ENCODE measurements around the gene RABEP2.

The RABEP2 gene

GRCh38 chr16:28903344-28904042 lies 21.5 kb downstream of the RABEP2 start:
- H3K27ac ChIP-seq (replicated peaks; ENCODE audit: low read length), result no peak overlapping the region
- H3K23ac ChIP-seq (ENCODE audit: low read depth, low read length, poor library complexity), result no peak overlapping the region
- H2BK5ac ChIP-seq (ENCODE audit: low read length), result no peak overlapping the region
- peak overlapping the region; percentile 23 for H4K8ac ChIP-seq (ENCODE audit: low read depth, low read length)
- no peaks in the 10 kb centered on the region for H3K4me1 ChIP-seq (ENCODE audit: control insufficient read depth in 2 of 2, insufficient read depth in 1 of 2, low read depth in 1 of 2, low read length in 2 of 2)
- WGBS, 2 donors (ENCODE audit: extremely low coverage in 2 of 2, insufficient read length in 2 of 2, insufficient replicate concordance in 1 of 2), result no CpG with 5 or more reads among the region's 29 CpGs
- peaks cover 3 to 22% of the 10 kb centered on the region in 2 donors for H3K36me3 ChIP-seq (replicated peaks in 1 of 2; ENCODE audit: control insufficient read depth in 2 of 2, insufficient read depth in 2 of 2, low read length in 2 of 2)
- H3K14ac ChIP-seq (ENCODE audit: low read length), result no peak overlapping the region
- DNase-seq (ENCODE audit: low spot score), result no peak
- H3K9ac ChIP-seq (ENCODE audit: low read depth, low read length, poor library complexity), result no peak overlapping the region
- H3K18ac ChIP-seq (ENCODE audit: low read length), result no peak overlapping the region
- H3K27me3 ChIP-seq (ENCODE audit: control insufficient read depth in 3 of 3, insufficient read depth in 3 of 3, low read depth in 1 of 3, low read length in 3 of 3), result no peaks in the 10 kb centered on the region
- no peak overlapping the region for H2BK12ac ChIP-seq (ENCODE audit: low read length)
- no peak overlapping the region for H2BK15ac ChIP-seq (ENCODE audit: low read length)
- H2BK120ac ChIP-seq (ENCODE audit: low read depth, low read length), result no peak overlapping the region
- H4K91ac ChIP-seq (ENCODE audit: low read depth, low read length, poor library complexity), result no peak overlapping the region
- H3K4me3 ChIP-seq (ENCODE audit: low read length in 2 of 2), result no peak overlapping the region
- H3K4me2 ChIP-seq (ENCODE audit: insufficient read depth, low read length, poor library complexity, severe bottlenecking), result no peak overlapping the region
- no peaks in the 10 kb centered on the region for H3K79me1 ChIP-seq (ENCODE audit: low read depth, low read length)
- H2AK5ac ChIP-seq (ENCODE audit: low read depth, low read length), result no peak overlapping the region
- H3K9me3 ChIP-seq (replicated peaks in 1 of 2; ENCODE audit: control insufficient read depth in 2 of 2, insufficient read depth in 1 of 2, low read depth in 1 of 2, low read length in 2 of 2), result no peaks in the 10 kb centered on the region
- H3K4ac ChIP-seq (ENCODE audit: low read length), result no peak overlapping the region
- no peak overlapping the region for H2AFZ ChIP-seq (ENCODE audit: low read length)

- Histone ChIP-seq H3K4me2 (ENCODE audit: insufficient read depth, low read length, poor library complexity, severe bottlenecking) (no peak overlapping the region), H3K14ac (ENCODE audit: low read length) (no peak overlapping the region), H2AK5ac (ENCODE audit: low read depth, low read length) (no peak overlapping the region), H3K27me3 (ENCODE audit: control insufficient read depth in 3 of 3, insufficient read depth in 3 of 3, low read depth in 1 of 3, low read length in 3 of 3) (no peaks in the 10 kb centered on the region), H2BK12ac (ENCODE audit: low read length) (no peak overlapping the region), H3K36me3 (replicated peaks in 1 of 2; ENCODE audit: control insufficient read depth in 2 of 2, insufficient read depth in 2 of 2, low read length in 2 of 2) (peaks cover 4 to 22% of the 10 kb centered on the region in 2 donors), H3K4me1 (ENCODE audit: control insufficient read depth in 2 of 2, insufficient read depth in 1 of 2, low read depth in 1 of 2, low read length in 2 of 2) (no peaks in the 10 kb centered on the region), H3K79me1 (ENCODE audit: low read depth, low read length) (no peaks in the 10 kb centered on the region), H3K9ac (ENCODE audit: low read depth, low read length, poor library complexity) (no peak overlapping the region), H3K4ac (ENCODE audit: low read length) (no peak overlapping the region), H2BK5ac (ENCODE audit: low read length) (peak overlapping the region; percentile 24), H3K23ac (ENCODE audit: low read depth, low read length, poor library complexity) (peak overlapping the region; percentile 55), H3K9me3 (replicated peaks in 1 of 2; ENCODE audit: control insufficient read depth in 2 of 2, insufficient read depth in 1 of 2, low read depth in 1 of 2, low read length in 2 of 2) (no peaks in the 10 kb centered on the region), H4K91ac (ENCODE audit: low read depth, low read length, poor library complexity) (no peak overlapping the region), H2BK120ac (ENCODE audit: low read depth, low read length) (no peak overlapping the region), H4K8ac (ENCODE audit: low read depth, low read length) (no peak overlapping the region), H3K27ac (replicated peaks; ENCODE audit: low read length) (no peak overlapping the region), H3K4me3 (ENCODE audit: low read length in 2 of 2) (no peak overlapping the region), H2AFZ (ENCODE audit: low read length) (no peak overlapping the region), H3K18ac (ENCODE audit: low read length) (peak overlapping the region; percentile 2), H2BK15ac (ENCODE audit: low read length) (no peak overlapping the region)
- no CpG with 5 or more reads among the region's 11 CpGs for WGBS, 2 donors (ENCODE audit: extremely low coverage in 2 of 2, insufficient read length in 2 of 2, insufficient replicate concordance in 1 of 2)
- DNase-seq (ENCODE audit: low spot score), result no peak
Measured at GRCh38 chr16:28902909-28903308, 22.1 kb downstream of the RABEP2 start.

- no peak overlapping the region for H2BK120ac ChIP-seq (ENCODE audit: low read depth, low read length)
- H3K79me1 ChIP-seq (ENCODE audit: low read depth, low read length), result no peaks in the 10 kb centered on the region
- H2BK5ac ChIP-seq (ENCODE audit: low read length), result no peak overlapping the region
- no peaks in the 10 kb centered on the region for H3K9me3 ChIP-seq (replicated peaks in 1 of 2; ENCODE audit: control insufficient read depth in 2 of 2, insufficient read depth in 1 of 2, low read depth in 1 of 2, low read length in 2 of 2)
- peak overlapping the region; percentile 43 for H3K23ac ChIP-seq (ENCODE audit: low read depth, low read length, poor library complexity)
- no peak overlapping the region for H3K9ac ChIP-seq (ENCODE audit: low read depth, low read length, poor library complexity)
- no peak overlapping the region for H3K4me3 ChIP-seq (ENCODE audit: low read length in 2 of 2)
- H3K4me2 ChIP-seq (ENCODE audit: insufficient read depth, low read length, poor library complexity, severe bottlenecking), result no peak overlapping the region
- H3K36me3 ChIP-seq (replicated peaks in 1 of 2; ENCODE audit: control insufficient read depth in 2 of 2, insufficient read depth in 2 of 2, low read length in 2 of 2), result peaks cover 5 to 24% of the 10 kb centered on the region in 2 donors
- H2BK15ac ChIP-seq (ENCODE audit: low read length), result no peak overlapping the region
- H4K91ac ChIP-seq (ENCODE audit: low read depth, low read length, poor library complexity), result no peak overlapping the region
- no peak overlapping the region for H2AK5ac ChIP-seq (ENCODE audit: low read depth, low read length)
- H2BK12ac ChIP-seq (ENCODE audit: low read length), result peak overlapping the region; percentile 58
- no peaks in the 10 kb centered on the region for H3K4me1 ChIP-seq (ENCODE audit: control insufficient read depth in 2 of 2, insufficient read depth in 1 of 2, low read depth in 1 of 2, low read length in 2 of 2)
- no peak overlapping the region for H3K27ac ChIP-seq (replicated peaks; ENCODE audit: low read length)
- H2AFZ ChIP-seq (ENCODE audit: low read length), result no peak overlapping the region
- peak overlapping the region; percentile 71 for H3K14ac ChIP-seq (ENCODE audit: low read length)
- no CpG with 5 or more reads among the region's 15 CpGs for WGBS, 2 donors (ENCODE audit: extremely low coverage in 2 of 2, insufficient read length in 2 of 2, insufficient replicate concordance in 1 of 2)
- H3K4ac ChIP-seq (ENCODE audit: low read length), result no peak overlapping the region
- H4K8ac ChIP-seq (ENCODE audit: low read depth, low read length), result no peak overlapping the region
- H3K27me3 ChIP-seq (ENCODE audit: control insufficient read depth in 3 of 3, insufficient read depth in 3 of 3, low read depth in 1 of 3, low read length in 3 of 3), result no peaks in the 10 kb centered on the region
- DNase-seq (ENCODE audit: low spot score), result no peak
- H3K18ac ChIP-seq (ENCODE audit: low read length), result no peak overlapping the region
Measured at GRCh38 chr16:28901862-28902261, 23.2 kb downstream of the RABEP2 start.

GRCh38 chr16:28900601-28901000 lies 24.4 kb downstream of the RABEP2 start:
- Histone ChIP-seq H3K4ac (ENCODE audit: low read length) (no peak overlapping the region), H3K27me3 (ENCODE audit: control insufficient read depth in 3 of 3, insufficient read depth in 3 of 3, low read depth in 1 of 3, low read length in 3 of 3) (no peaks in the 10 kb centered on the region)

More at GRCh38 chr16:28900601-28901000, 24.4 kb downstream of the RABEP2 start:
- Histone ChIP-seq H3K9ac (ENCODE audit: low read depth, low read length, poor library complexity) (no peak overlapping the region), H3K36me3 (replicated peaks in 1 of 2; ENCODE audit: control insufficient read depth in 2 of 2, insufficient read depth in 2 of 2, low read length in 2 of 2) (peaks cover 5 to 24% of the 10 kb centered on the region in 2 donors), H3K18ac (ENCODE audit: low read length) (no peak overlapping the region), H3K4me2 (ENCODE audit: insufficient read depth, low read length, poor library complexity, severe bottlenecking) (no peak overlapping the region), H3K27ac (replicated peaks; ENCODE audit: low read length) (no peak overlapping the region), H2BK5ac (ENCODE audit: low read length) (no peak overlapping the region), H4K8ac (ENCODE audit: low read depth, low read length) (no peak overlapping the region), H2BK12ac (ENCODE audit: low read length) (no peak overlapping the region), H2BK15ac (ENCODE audit: low read length) (no peak overlapping the region), H3K23ac (ENCODE audit: low read depth, low read length, poor library complexity) (peak overlapping the region; percentile 60), H2BK120ac (ENCODE audit: low read depth, low read length) (no peak overlapping the region), H4K91ac (ENCODE audit: low read depth, low read length, poor library complexity) (no peak overlapping the region), H2AFZ (ENCODE audit: low read length) (no peak overlapping the region), H3K14ac (ENCODE audit: low read length) (no peak overlapping the region), H2AK5ac (ENCODE audit: low read depth, low read length) (no peak overlapping the region), H3K4me3 (ENCODE audit: low read length in 2 of 2) (no peak overlapping the region), H3K79me1 (ENCODE audit: low read depth, low read length) (no peaks in the 10 kb centered on the region), H3K9me3 (replicated peaks in 1 of 2; ENCODE audit: control insufficient read depth in 2 of 2, insufficient read depth in 1 of 2, low read depth in 1 of 2, low read length in 2 of 2) (no peaks in the 10 kb centered on the region), H3K4me1 (ENCODE audit: control insufficient read depth in 2 of 2, insufficient read depth in 1 of 2, low read depth in 1 of 2, low read length in 2 of 2) (no peaks in the 10 kb centered on the region)
- DNase-seq (ENCODE audit: low spot score), result no peak
- no CpG with 5 or more reads among the region's 25 CpGs for WGBS, 2 donors (ENCODE audit: extremely low coverage in 2 of 2, insufficient read length in 2 of 2, insufficient replicate concordance in 1 of 2)
